Nephron progenitor cell (in vitro differentiated cells): Measurements from ENCODE around the gene CACNA1S.

ENCODE experiments used
- DNase-seq: peaks from one replicate; pipeline ENCODE4 v3.0.0; 2021
- H3K27ac Mint-ChIP-seq: 2 replicates; pipeline ENCODE4 v1.8.0; 2021; ENCODE audit warnings: mild to moderate bottlenecking, moderate library complexity, mixed read lengths
- H3K27me3 Mint-ChIP-seq: 2 replicates; pipeline ENCODE4 v1.8.0; 2021; ENCODE audit warnings: mild to moderate bottlenecking, low read depth, mixed read lengths; ENCODE audit not compliant: poor library complexity
- H3K36me3 Mint-ChIP-seq: 2 replicates; pipeline ENCODE4 v1.8.0; 2021; ENCODE audit warnings: low read depth, mixed read lengths
- H3K4me1 Mint-ChIP-seq: 2 replicates; pipeline ENCODE4 v1.8.0; 2021; ENCODE audit warnings: mixed read lengths
- H3K4me3 Mint-ChIP-seq: 2 replicates; pipeline ENCODE4 v1.8.0; 2021; ENCODE audit warnings: mild to moderate bottlenecking, moderate library complexity, mixed read lengths
- H3K9me3 Mint-ChIP-seq: 2 replicates; pipeline ENCODE4 v1.8.0; 2021; ENCODE audit warnings: mild to moderate bottlenecking, moderate library complexity, mixed read lengths
- TF ChIP-seq, protein P1 (sequence below): fragments of 200-600 bp; sonication (generic); IDR thresholded peaks from 2 replicates; pipeline ENCODE4 v1.5.0; 2021; ENCODE audit warnings: antibody characterized with exemption

CACNA1S gene

DNA sequence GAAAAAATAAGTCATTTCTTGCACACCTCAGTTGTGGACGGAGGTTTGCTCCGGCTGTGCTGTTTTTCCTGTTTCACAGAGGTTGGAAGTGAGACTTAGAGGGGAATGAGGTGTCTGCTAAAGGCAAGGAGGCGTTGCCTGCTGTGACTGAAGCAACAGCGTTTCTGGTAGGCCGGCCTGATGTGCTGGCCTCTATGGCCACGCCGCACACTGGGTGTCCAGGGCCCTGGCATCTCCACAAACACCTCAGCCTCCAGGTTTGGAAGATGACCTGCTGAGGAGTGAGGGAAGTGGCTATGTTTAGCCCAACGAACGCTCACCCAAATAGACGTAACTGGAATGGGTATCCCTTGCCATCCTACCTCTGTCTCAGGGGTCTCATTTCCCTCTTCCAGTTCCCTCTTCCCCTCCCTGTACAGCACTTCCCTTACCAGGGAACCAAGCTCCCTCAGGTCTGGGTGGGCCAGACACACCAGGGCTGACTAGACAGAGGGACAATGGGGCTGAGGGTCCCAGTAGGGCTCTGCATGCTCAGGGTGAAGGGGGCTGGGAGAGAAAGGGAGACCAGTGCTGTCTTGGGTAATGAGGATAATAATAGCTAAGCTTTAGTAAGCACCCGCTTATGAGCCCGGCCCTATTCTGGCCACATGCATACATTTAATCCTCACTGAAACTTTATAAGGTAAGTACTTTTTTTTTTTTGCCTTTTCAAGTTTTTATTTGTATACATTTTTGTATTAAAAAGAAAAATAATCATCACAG is 11.9 kb downstream of the CACNA1S start:
- H3K9me3 Mint-ChIP-seq = no peaks in the 10 kb centered on the region
- no peak for DNase-seq
- no peaks in the 10 kb centered on the region for H3K36me3 Mint-ChIP-seq
- H3K4me1 Mint-ChIP-seq = peaks cover 60% of the 10 kb centered on the region
- H3K27me3 Mint-ChIP-seq = peaks cover 6% of the 10 kb centered on the region
- H3K4me3 Mint-ChIP-seq = no peak overlapping the region
- TF ChIP-seq, protein P1, sequence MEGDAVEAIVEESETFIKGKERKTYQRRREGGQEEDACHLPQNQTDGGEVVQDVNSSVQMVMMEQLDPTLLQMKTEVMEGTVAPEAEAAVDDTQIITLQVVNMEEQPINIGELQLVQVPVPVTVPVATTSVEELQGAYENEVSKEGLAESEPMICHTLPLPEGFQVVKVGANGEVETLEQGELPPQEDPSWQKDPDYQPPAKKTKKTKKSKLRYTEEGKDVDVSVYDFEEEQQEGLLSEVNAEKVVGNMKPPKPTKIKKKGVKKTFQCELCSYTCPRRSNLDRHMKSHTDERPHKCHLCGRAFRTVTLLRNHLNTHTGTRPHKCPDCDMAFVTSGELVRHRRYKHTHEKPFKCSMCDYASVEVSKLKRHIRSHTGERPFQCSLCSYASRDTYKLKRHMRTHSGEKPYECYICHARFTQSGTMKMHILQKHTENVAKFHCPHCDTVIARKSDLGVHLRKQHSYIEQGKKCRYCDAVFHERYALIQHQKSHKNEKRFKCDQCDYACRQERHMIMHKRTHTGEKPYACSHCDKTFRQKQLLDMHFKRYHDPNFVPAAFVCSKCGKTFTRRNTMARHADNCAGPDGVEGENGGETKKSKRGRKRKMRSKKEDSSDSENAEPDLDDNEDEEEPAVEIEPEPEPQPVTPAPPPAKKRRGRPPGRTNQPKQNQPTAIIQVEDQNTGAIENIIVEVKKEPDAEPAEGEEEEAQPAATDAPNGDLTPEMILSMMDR = no peak
- H3K27ac Mint-ChIP-seq = no peak overlapping the region

DNA sequence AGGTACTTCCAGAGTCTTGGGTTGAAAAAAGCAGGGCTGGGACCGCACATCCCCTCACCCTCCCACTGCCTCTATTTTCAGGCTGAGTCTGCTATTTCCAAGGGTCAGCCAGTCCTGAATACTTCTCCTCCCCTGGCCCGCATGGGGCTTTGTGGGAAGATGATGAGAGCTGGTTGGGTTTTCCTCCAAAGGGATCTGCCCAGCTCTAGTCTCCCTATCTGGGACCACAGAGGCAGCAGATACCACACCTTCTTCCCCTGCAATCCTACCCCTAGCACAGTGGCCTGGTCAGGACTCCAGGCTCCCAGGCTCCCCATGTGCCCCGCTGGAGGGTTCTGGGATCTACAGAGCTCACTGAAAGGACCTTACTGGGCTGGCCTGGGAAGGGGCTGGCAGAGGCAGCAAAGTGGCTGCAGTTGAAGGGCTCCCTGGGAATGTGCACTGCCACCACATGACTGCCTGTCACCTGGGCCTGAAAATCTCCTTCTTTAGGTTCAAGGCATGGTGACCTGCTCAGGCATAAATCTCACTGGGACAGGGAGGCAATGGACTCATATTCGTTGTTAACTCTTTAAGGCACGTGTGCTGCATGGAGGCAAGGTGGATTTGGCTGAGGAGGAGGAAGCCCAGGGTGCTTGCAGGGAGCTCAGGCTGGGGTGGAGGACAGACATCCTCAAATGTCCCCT is 13.1 kb downstream of the CACNA1S start:
- H3K9me3 Mint-ChIP-seq = no peaks in the 10 kb centered on the region
- H3K27me3 Mint-ChIP-seq = peaks cover 10% of the 10 kb centered on the region
- DNase-seq = no peak
- TF ChIP-seq, protein P1 = no peak
- H3K4me1 Mint-ChIP-seq = peaks cover 63% of the 10 kb centered on the region
- H3K27ac Mint-ChIP-seq = no peak overlapping the region
- H3K36me3 Mint-ChIP-seq = no peaks in the 10 kb centered on the region
- H3K4me3 Mint-ChIP-seq = no peak overlapping the region

DNA sequence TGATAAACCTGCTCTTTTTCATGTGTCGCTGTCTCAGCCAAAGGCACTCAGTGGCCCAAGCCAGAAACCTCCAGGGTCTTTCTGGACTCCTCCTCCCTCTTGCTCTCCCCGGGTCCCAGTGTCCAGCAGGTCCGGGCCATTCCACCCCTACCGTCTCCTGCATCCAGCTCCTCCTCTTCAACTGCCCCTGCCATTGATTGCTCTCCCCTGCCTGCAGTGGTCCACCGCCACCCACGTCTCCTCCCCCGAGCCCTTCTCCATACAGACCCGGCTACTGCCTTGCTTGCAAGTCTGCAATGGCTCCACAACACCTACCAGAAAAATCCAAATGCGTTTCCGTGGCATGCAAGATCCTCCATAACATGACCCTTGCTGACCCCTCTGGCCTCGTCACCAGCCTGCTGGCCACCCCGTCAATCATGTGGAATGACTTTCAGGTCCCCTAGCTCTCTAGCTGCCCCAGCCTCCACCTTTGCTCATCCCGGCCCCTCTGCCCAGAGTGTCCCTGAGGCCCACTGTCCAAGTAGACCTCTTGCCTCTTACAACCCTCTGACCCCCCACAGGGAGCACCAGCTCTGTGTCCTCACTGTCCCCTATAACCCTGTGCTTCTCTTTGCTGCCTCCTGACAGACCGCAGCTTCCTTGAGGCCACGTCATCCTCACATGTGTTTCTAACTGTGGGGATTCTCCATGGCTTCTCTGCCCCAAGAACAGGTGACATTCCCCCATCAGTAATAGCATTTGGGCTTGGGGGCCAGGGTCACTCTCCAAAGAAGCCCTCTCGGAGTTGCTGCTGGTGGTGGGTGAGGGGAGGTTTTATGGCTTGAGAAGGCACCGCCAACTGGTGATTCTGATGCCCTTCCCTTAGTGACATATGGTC is 15.0 kb downstream of the CACNA1S start:
- Mint-ChIP-seq H3K36me3 (no peaks in the 10 kb centered on the region), H3K27me3 (peaks cover 7% of the 10 kb centered on the region), H3K4me3 (peak overlapping the region; percentile 6), H3K27ac (peak overlapping the region; percentile 30), H3K4me1 (peaks cover 62% of the 10 kb centered on the region), H3K9me3 (no peaks in the 10 kb centered on the region)
- TF ChIP-seq, protein P1 = no peak
- no peak for DNase-seq

DNA sequence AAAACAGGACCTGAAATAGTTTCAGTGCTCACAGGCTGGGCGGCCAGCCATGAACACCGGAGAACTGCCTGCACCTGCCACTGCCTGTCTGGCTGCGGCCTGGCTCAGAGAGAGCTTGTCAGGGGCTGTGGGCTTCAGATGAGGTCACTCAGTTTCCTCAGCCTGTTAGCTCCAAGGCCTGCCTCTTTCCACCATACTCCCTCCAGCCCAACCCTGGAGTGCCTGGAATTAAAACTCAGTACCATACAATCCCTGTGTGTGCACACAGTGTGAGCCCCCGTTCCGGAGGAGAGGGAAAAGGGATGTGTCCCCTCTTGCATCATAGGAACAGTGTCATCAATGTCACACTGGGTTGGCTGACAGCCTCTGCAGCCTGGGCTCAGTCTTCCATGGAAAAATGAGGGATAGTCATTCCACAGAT is 16.2 kb downstream of the CACNA1S start:
- H3K36me3 Mint-ChIP-seq = no peaks in the 10 kb centered on the region
- DNase-seq = no peak
- H3K27ac Mint-ChIP-seq = no peak overlapping the region
- no peaks in the 10 kb centered on the region for H3K9me3 Mint-ChIP-seq
- H3K4me3 Mint-ChIP-seq = no peak overlapping the region
- H3K27me3 Mint-ChIP-seq = peaks cover 7% of the 10 kb centered on the region
- peaks cover 62% of the 10 kb centered on the region for H3K4me1 Mint-ChIP-seq
- TF ChIP-seq, protein P1 = no peak

DNA sequence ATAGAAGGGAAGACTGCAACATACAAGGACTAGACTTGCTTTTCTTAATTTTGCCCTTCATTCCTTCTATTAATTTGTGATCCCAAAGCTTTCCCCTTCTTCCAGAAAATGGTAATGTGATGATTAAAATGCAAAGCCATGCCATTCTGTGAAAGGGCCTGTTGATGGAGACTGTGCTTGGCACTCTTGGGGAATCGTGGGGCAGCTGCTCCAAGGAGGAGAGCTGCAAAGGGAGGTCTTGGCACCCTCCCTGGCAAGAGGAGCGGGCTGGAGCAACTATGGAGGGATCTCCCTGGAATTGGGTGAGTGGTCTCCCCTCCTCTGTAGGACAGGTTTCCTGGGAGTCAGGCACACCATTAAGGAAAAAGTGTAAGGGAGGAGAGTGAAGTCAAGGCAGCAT is 16.6 kb downstream of the CACNA1S start:
- no peak for DNase-seq
- Mint-ChIP-seq H3K27me3 (peaks cover 7% of the 10 kb centered on the region), H3K27ac (no peak overlapping the region), H3K9me3 (no peaks in the 10 kb centered on the region), H3K4me1 (peaks cover 63% of the 10 kb centered on the region), H3K36me3 (no peaks in the 10 kb centered on the region), H3K4me3 (no peak overlapping the region)
- TF ChIP-seq, protein P1 = no peak
